H9 (cell line): Measurements from ENCODE around the gene ASB18. TPM values are rescaled to one million over a fixed set of nuclear protein-coding genes. Genes with fewer than 3 reads are reported as not detected.
"Not testable (repeated sequence)": the region's sequence is repeated elsewhere in the genome, so short reads cannot be mapped to it uniquely, and the experiment has no call there.

ENCODE experiments used
- DNase-seq: peaks from one replicate; pipeline ENCODE4 v3.0.0-alpha.2; 2017
- H2AFZ ChIP-seq: one replicate; pipeline ENCODE4 v1.6.1; 2013; ENCODE audit warnings: mild to moderate bottlenecking, low read length, control low read depth, moderate library complexity
- H2AK5ac ChIP-seq: 2 replicates; pipeline ENCODE4 v1.6.1; 2013; ENCODE audit warnings: low read length, control low read depth, mixed read lengths; ENCODE audit not compliant: insufficient read length
- H2BK120ac ChIP-seq: one replicate; pipeline ENCODE4 v1.6.1; 2013; ENCODE audit warnings: low read depth, mild to moderate bottlenecking, low read length, control low read depth, inconsistent platforms; ENCODE audit not compliant: poor library complexity, severe bottlenecking
- H2BK12ac ChIP-seq: 2 replicates; pipeline ENCODE4 v1.6.1; 2013; ENCODE audit warnings: low read length, control low read depth, mixed read lengths, low read depth; ENCODE audit not compliant: insufficient read length
- H2BK15ac ChIP-seq: 2 replicates; pipeline ENCODE4 v1.6.1; 2013; ENCODE audit warnings: low read depth, low read length, control low read depth
- H2BK20ac ChIP-seq: one replicate; pipeline ENCODE4 v1.6.1; 2013; ENCODE audit warnings: low read depth, mild to moderate bottlenecking, low read length, control low read depth, inconsistent platforms; ENCODE audit not compliant: poor library complexity, severe bottlenecking
- H2BK5ac ChIP-seq: 2 replicates; pipeline ENCODE4 v1.6.1; 2013; ENCODE audit warnings: low read length, control low read depth, mixed read lengths; ENCODE audit not compliant: insufficient read length
- H3K14ac ChIP-seq: 2 replicates; pipeline ENCODE4 v1.6.1; 2013; ENCODE audit warnings: low read length, control low read depth; ENCODE audit not compliant: insufficient read depth
- H3K18ac ChIP-seq: 2 replicates; pipeline ENCODE4 v1.6.1; 2013; ENCODE audit warnings: low read depth, mild to moderate bottlenecking, mixed read lengths, low read length, control low read depth; ENCODE audit not compliant: insufficient read length
- H3K23ac ChIP-seq: 2 replicates; pipeline ENCODE4 v1.6.1; 2013; ENCODE audit warnings: low read length, control low read depth, mixed read lengths, low read depth; ENCODE audit not compliant: insufficient read length
- H3K23me2 ChIP-seq: 2 replicates; pipeline ENCODE4 v1.6.1; 2013; ENCODE audit warnings: low read depth, mild to moderate bottlenecking, mixed read lengths, low read length, control low read depth; ENCODE audit not compliant: insufficient read length, poor library complexity, severe bottlenecking
- H3K27ac ChIP-seq: 2 replicates; pipeline ENCODE4 v1.5.1; 2013; ENCODE audit warnings: low read length, control low read depth, mixed read lengths, low read depth; ENCODE audit not compliant: insufficient read length
- H3K27me3 ChIP-seq: 2 replicates; pipeline ENCODE4 v1.6.1; 2013; ENCODE audit warnings: low read length, control low read depth, inconsistent platforms; ENCODE audit not compliant: insufficient read depth
- H3K4ac ChIP-seq: 2 replicates; pipeline ENCODE4 v1.6.1; 2013; ENCODE audit warnings: low read depth, mild to moderate bottlenecking, control low read depth, inconsistent platforms, low read length, moderate library complexity
- H3K4me1 ChIP-seq: 2 replicates; pipeline ENCODE4 v1.6.1; 2013; ENCODE audit warnings: low read length, control low read depth, inconsistent platforms; ENCODE audit not compliant: insufficient read depth
- H3K4me2 ChIP-seq: 2 replicates; pipeline ENCODE4 v1.6.1; 2013; ENCODE audit warnings: low read length, control low read depth, mixed read lengths; ENCODE audit not compliant: insufficient read length, insufficient read depth
- H3K56ac ChIP-seq: 2 replicates; pipeline ENCODE4 v1.6.1; 2013; ENCODE audit warnings: low read depth, mild to moderate bottlenecking, mixed read lengths, low read length, control low read depth; ENCODE audit not compliant: insufficient read length
- H3K79me1 ChIP-seq: 2 replicates; pipeline ENCODE4 v1.6.1; 2013; ENCODE audit warnings: low read depth, mild to moderate bottlenecking, moderate library complexity, low read length, control low read depth, inconsistent platforms; ENCODE audit not compliant: insufficient read depth, poor library complexity, severe bottlenecking
- H3K79me2 ChIP-seq: 2 replicates; pipeline ENCODE4 v1.6.1; 2013; ENCODE audit warnings: low read length, control low read depth, inconsistent platforms; ENCODE audit not compliant: insufficient read depth
- H3K9ac ChIP-seq: 2 replicates; pipeline ENCODE4 v1.6.1; 2013; ENCODE audit warnings: low read length, control low read depth, mixed read lengths; ENCODE audit not compliant: insufficient read length; ENCODE audit errors: extremely low read depth
- H3K9me3 ChIP-seq: one replicate; pipeline ENCODE4 v1.6.1; 2013; ENCODE audit warnings: low read depth, low read length, inconsistent platforms; ENCODE audit not compliant: control insufficient read depth
- H3T11ph ChIP-seq: one replicate; pipeline ENCODE4 v1.6.1; 2013; ENCODE audit warnings: mild to moderate bottlenecking, low read length, control low read depth, inconsistent platforms
- H4K20me1 ChIP-seq: one replicate; pipeline ENCODE4 v1.6.1; 2013; ENCODE audit not compliant: control insufficient read depth, insufficient read length, insufficient read depth
- H4K5ac ChIP-seq: 2 replicates; pipeline ENCODE4 v1.6.1; 2013; ENCODE audit warnings: low read depth, mild to moderate bottlenecking, mixed read lengths, low read length, control low read depth; ENCODE audit not compliant: insufficient read length
- H4K8ac ChIP-seq: replicated peaks from 2 replicates; pipeline ENCODE4 v1.6.1; 2013; ENCODE audit warnings: low read length, control low read depth, mixed read lengths, low read depth; ENCODE audit not compliant: insufficient read length
- H4K91ac ChIP-seq: 2 replicates; pipeline ENCODE4 v1.6.1; 2013; ENCODE audit warnings: low read depth, mild to moderate bottlenecking, moderate library complexity, mixed read lengths, low read length, control low read depth; ENCODE audit not compliant: insufficient read length
- H3K27ac Mint-ChIP-seq, 3 experiments: 2 replicates in 2 of 3; 3 replicates in 1 of 3; pipeline ENCODE4 v1.8.0; 2020 to 2021; ENCODE audit warnings: mixed read lengths in 3 of 3, mild to moderate bottlenecking in 1 of 3, moderate library complexity in 1 of 3
- H3K27me3 Mint-ChIP-seq: 2 replicates; pipeline ENCODE4 v1.8.0; 2021; ENCODE audit warnings: low read depth, mild to moderate bottlenecking, moderate library complexity, mixed read lengths
- H3K36me3 Mint-ChIP-seq, 3 experiments: 2 replicates in 2 of 3; 3 replicates in 1 of 3; pipeline ENCODE4 v1.8.0; 2020 to 2021; ENCODE audit warnings: low read depth in 3 of 3, mixed read lengths in 3 of 3; ENCODE audit not compliant: insufficient read depth in 1 of 3
- H3K4me1 Mint-ChIP-seq, 2 experiments: 2 replicates each; pipeline ENCODE4 v1.8.0; 2020; ENCODE audit warnings: mixed read lengths in 2 of 2
- H3K4me3 Mint-ChIP-seq, 2 experiments: 2 replicates in 1 of 2; 3 replicates in 1 of 2; pipeline ENCODE4 v1.8.0; 2020 to 2021; ENCODE audit warnings: mild to moderate bottlenecking in 2 of 2, mixed read lengths in 2 of 2, moderate library complexity in 1 of 2
- H3K9me3 Mint-ChIP-seq, 2 experiments: 2 replicates in 1 of 2; 3 replicates in 1 of 2; pipeline ENCODE4 v1.8.0; 2020; ENCODE audit warnings: mild to moderate bottlenecking in 2 of 2, mixed read lengths in 2 of 2, moderate library complexity in 1 of 2
- CTCF ChIP-seq: fragments of 200-600 bp; sonication (generic); conservative IDR thresholded peaks from 3 replicates; pipeline ENCODE4 v1.8.0; 2021; ENCODE audit warnings: antibody characterized with exemption, mild to moderate bottlenecking
- WGBS: extraction: QIAGEN DNeasy Blood & Tissue Kit; methylation state at CpG from one replicate; pipeline ENCODE4 v1.1.7; 2013; ENCODE audit warnings: missing lambda C conversion rate, low lambda C conversion rate, mixed read lengths; ENCODE audit not compliant: insufficient read length; ENCODE audit errors: extremely low coverage; 5-methylcytosine and 5-hydroxymethylcytosine counted together
- total RNA-seq: library from RNA; stranded (reverse); gene quantifications from 2 replicates; pipeline ENCODE4 v1.2.1, GENCODE V29; 2021

The ASB18 gene
- total RNA-seq, 1 experiment from 2014 or later, result not detected

- no peak overlapping the region for H2BK5ac ChIP-seq
- H2BK12ac ChIP-seq, result no peak overlapping the region
- no peaks in the 10 kb centered on the region for H3K23me2 ChIP-seq
- H2AK5ac ChIP-seq, result no peak overlapping the region
- no peak overlapping the region for H3K4ac ChIP-seq
- Mint-ChIP-seq H3K36me3 (no peaks in the 10 kb centered on the region), H3K4me1 (no peaks in the 10 kb centered on the region), H3K27ac (no peak overlapping the region), H3K27me3 (peaks cover 31% of the 10 kb centered on the region), H3K4me3 (no peak overlapping the region), H3K9me3 (no peaks in the 10 kb centered on the region; a peak in 1 of 5 replicates)
- no peak overlapping the region for H3K9ac ChIP-seq
- no peak for DNase-seq
- H3K27me3 ChIP-seq, result no peaks in the 10 kb centered on the region
- H3T11ph ChIP-seq, result no peak overlapping the region
- H2BK120ac ChIP-seq, result no peak overlapping the region
- H3K23ac ChIP-seq, result no peak overlapping the region
- H4K8ac ChIP-seq, result no peak overlapping the region
- H4K20me1 ChIP-seq, result no peaks in the 10 kb centered on the region
- H2AFZ ChIP-seq, result no peak overlapping the region
- H3K9me3 ChIP-seq, result no peaks in the 10 kb centered on the region
- no peak overlapping the region for H3K56ac ChIP-seq
- no peak overlapping the region for H3K18ac ChIP-seq
- H4K5ac ChIP-seq, result no peak overlapping the region
- H4K91ac ChIP-seq, result no peak overlapping the region
- no peak overlapping the region for H3K14ac ChIP-seq
- no peak overlapping the region for H3K27ac ChIP-seq
- no peak overlapping the region for H3K4me2 ChIP-seq
- no peaks in the 10 kb centered on the region for H3K79me1 ChIP-seq
- H2BK15ac ChIP-seq, result no peak overlapping the region
- no peak overlapping the region for H2BK20ac ChIP-seq
- H3K4me1 ChIP-seq, result no peaks in the 10 kb centered on the region
- TF ChIP-seq CTCF, result no peak
- no peaks in the 10 kb centered on the region for H3K79me2 ChIP-seq
- no CpG with 5 or more reads among the region's 9 CpGs for WGBS
These were observed 25.7 kb upstream of the ASB18 start for GRCh38 chr2:236289766-236290462.

- not testable (repeated sequence) for H3K79me1 ChIP-seq, H3K79me2 ChIP-seq, H3K4me3 Mint-ChIP-seq, H3K4ac ChIP-seq, H2BK15ac ChIP-seq, H3K4me2 ChIP-seq, H3K23ac ChIP-seq, H4K5ac ChIP-seq, H3K23me2 ChIP-seq, H2BK20ac ChIP-seq, H3K9me3 Mint-ChIP-seq, H2AFZ ChIP-seq, H4K20me1 ChIP-seq, H3K18ac ChIP-seq, H3K27ac ChIP-seq, H2BK5ac ChIP-seq, H3K4me1 Mint-ChIP-seq, H4K91ac ChIP-seq, H4K8ac ChIP-seq, H2BK120ac ChIP-seq, H3T11ph ChIP-seq, H3K56ac ChIP-seq, H2BK12ac ChIP-seq, H3K14ac ChIP-seq, H3K9me3 ChIP-seq, H3K27me3 ChIP-seq, H3K36me3 Mint-ChIP-seq, H3K9ac ChIP-seq, H2AK5ac ChIP-seq, H3K27ac Mint-ChIP-seq, DNase-seq, H3K4me1 ChIP-seq
- H3K27me3 Mint-ChIP-seq, result peaks cover 31% of the 10 kb centered on the region
- WGBS, result no CpG with 5 or more reads among the region's 1 CpG
These were observed 24.2 kb upstream of the ASB18 start for GRCh38 chr2:236288373-236288772.
